Sigmoid colon (tissue), 7 donors: Measurements from ENCODE around the gene MUL1. TPM values are rescaled to one million over a fixed set of nuclear protein-coding genes. Genes with fewer than 3 reads are reported as not detected.

ENCODE experiments used
- DNase-seq: peaks from one replicate; pipeline ENCODE4 v3.0.0-alpha.2; 2019
- H3K27ac ChIP-seq, 4 donors: fragments of 200-600 bp; sonication (generic); one replicate each; pipeline ENCODE4 v1.5.1; 2016 to 2019; ENCODE audit warnings: mild to moderate bottlenecking in 1 of 4
- H3K27me3 ChIP-seq, 3 donors: fragments of 200-600 bp; sonication (generic); one replicate each; pipeline ENCODE4 v1.5.1; 2019; ENCODE audit warnings: mild to moderate bottlenecking in 1 of 3
- H3K36me3 ChIP-seq, 4 donors: fragments of 200-600 bp; sonication (generic); one replicate each; pipeline ENCODE4 v1.5.1; 2016 to 2019
- H3K4me1 ChIP-seq, 4 donors: fragments of 200-600 bp; sonication (generic); one replicate each; pipeline ENCODE4 v1.5.1; 2017 to 2019
- H3K4me3 ChIP-seq, 4 donors: fragments of 200-600 bp; sonication (generic); one replicate each; pipeline ENCODE4 v1.5.1; 2017 to 2019; ENCODE audit warnings: mild to moderate bottlenecking in 2 of 4, moderate library complexity in 1 of 4
- H3K9me3 ChIP-seq, 4 donors: fragments of 200-600 bp in 3 of 4; sonication (generic) in 3 of 4; one replicate each; pipeline versions ENCODE4 v1.5.1 to v1.6.1; 2013 to 2019
- EP300 ChIP-seq, 4 donors: sonication (generic); formaldehyde crosslinking; IDR thresholded peaks; one replicate each; pipeline ENCODE4 v1.6.1; 2017; ENCODE audit warnings: antibody characterized with exemption in 4 of 4
- POLR2A ChIP-seq, 2 donors: fragments of 450-650 bp; IDR thresholded peaks; one replicate each; pipeline ENCODE4 v1.6.1; 2016; ENCODE audit warnings: antibody characterized with exemption in 2 of 2, mild to moderate bottlenecking in 2 of 2, moderate library complexity in 2 of 2
- POLR2AphosphoS5 ChIP-seq, 4 donors: sonication (generic); formaldehyde crosslinking; IDR thresholded peaks; one replicate each; pipeline ENCODE4 v1.6.1; 2017; ENCODE audit warnings: antibody characterized with exemption in 4 of 4
- WGBS, 2 donors: extraction: QIAGEN DNeasy Blood & Tissue Kit; methylation state at CpG; one replicate each; pipeline ENCODE4 v1.1.7; 2013; 5-methylcytosine and 5-hydroxymethylcytosine counted together
- intact Hi-C: fragments of 100-400 bp; cut with DNase I; formaldehyde crosslinking; loops from one replicate; pipeline ENCODE4 v1.15.1; 2023
- polyA plus RNA-seq, 3 donors: library from polyadenylated mRNA; stranded (reverse); fragments of 200-250 nt; gene quantifications; one replicate each; pipeline ENCODE4 v1.2.3, GENCODE V29; 2013
- total RNA-seq, 4 donors: library from RNA; depleted of rRNA; stranded (reverse); fragments of >200 nt; gene quantifications; one replicate each; pipeline ENCODE4 v1.1.0, GENCODE V29; 2016
- TF ChIP-seq, protein P1 (sequence below), 4 experiments: fragments of 450-650 bp in 3 of 4; fragments of 200-600 bp in 1 of 4; IDR thresholded peaks; one replicate each; pipeline ENCODE4 v1.5.1; 2016 to 2019; ENCODE audit warnings: antibody characterized with exemption in 4 of 4, mild to moderate bottlenecking in 3 of 4, moderate library complexity in 2 of 4
- donor health status: healthy with polysubstance abuse.
- donor health status: Bipolar disorder and iron deficiency.
- donor health status: healthy.

Gene MUL1
- total and polyA plus RNA-seq, 7 donors = 4.8 to 34.1 (median 30.3) TPM

DNA sequence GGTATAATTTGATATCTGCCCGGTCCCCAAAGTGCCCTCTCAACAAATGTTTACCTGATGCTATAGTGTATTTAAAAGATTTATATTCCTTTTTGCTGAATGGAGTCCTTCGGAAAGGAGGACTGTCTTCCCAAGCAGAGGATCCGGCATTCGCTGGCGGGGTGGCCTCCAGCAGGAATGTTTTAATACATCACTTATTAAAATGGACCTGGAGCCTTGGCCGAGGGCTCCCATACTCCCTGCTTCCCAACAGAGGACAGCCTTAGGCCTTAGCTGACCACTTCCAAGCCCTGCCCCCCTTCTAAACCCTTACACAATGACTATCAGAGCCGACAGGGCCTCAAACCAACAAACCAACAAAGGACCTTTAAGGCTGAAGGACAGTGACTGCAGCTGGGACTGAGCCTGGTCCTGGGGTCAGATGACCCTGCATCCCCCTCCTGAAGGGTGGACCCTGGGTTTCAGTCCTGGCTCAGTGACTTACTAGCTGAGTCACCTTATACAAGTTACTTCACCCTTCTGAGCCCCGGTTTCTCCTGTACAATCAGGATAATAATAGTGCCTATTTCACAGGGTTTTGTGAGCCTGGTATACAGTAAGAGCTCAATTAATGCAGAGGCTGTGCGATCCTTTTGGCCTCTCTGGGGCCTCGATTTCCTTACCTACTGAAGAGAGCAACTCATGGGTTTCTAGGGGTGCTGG is 27.6 kb downstream of the MUL1 start:
- H3K27me3 ChIP-seq = peaks cover 0 to 6% (median 0%) of the 10 kb centered on the region in 3 donors
- no peaks in the 10 kb centered on the region for H3K9me3 ChIP-seq
- H3K4me1 ChIP-seq = peaks cover 0 to 72% (median 53%) of the 10 kb centered on the region in 4 donors
- WGBS, 2 donors = 18 to 57% methylated on average over 10 of the region's 10 CpGs
- peak overlapping the region in 2 of 4 donors; percentile 4 to 28 for H3K27ac ChIP-seq
- intact Hi-C loops = loop anchor here (10.0 kb wide), 3 partner anchors 376 to 506 kb away; partner anchors contain the start of genes PLA2G2A and PLA2G5
- no peak for TF ChIP-seq POLR2A (IDR thresholded peaks at IDR 0.05)
- no peaks in the 10 kb centered on the region for H3K36me3 ChIP-seq
- no peak for DNase-seq
- no peak overlapping the region for H3K4me3 ChIP-seq

DNA sequence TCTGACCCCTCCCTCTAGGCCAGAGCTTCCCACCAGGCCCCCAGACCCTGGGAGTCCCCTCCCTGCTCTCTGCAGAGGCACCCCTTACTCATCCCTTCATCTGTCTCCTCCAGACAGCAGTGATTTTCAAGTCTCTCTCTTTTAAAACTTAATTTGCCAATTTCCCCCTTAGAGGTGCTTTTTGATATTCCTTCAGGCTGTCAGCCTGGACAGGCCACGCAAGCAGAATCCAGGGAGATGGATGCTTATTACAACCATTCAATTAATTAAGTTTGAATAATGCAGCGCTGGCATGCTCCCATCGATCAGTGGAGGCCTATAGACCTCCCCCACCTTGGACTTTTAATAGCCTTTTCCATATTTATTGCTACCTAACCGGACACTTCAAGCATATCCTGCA is 28.1 kb downstream of the MUL1 start:
- no peaks in the 10 kb centered on the region for H3K9me3 ChIP-seq
- no peak overlapping the region for H3K4me3 ChIP-seq
- TF ChIP-seq POLR2A (IDR thresholded peaks at IDR 0.05) = no peak
- TF ChIP-seq EP300 (IDR thresholded peaks at IDR 0.05) = no peak
- TF ChIP-seq POLR2AphosphoS5 (IDR thresholded peaks at IDR 0.05) = no peak
- TF ChIP-seq, protein P1, sequence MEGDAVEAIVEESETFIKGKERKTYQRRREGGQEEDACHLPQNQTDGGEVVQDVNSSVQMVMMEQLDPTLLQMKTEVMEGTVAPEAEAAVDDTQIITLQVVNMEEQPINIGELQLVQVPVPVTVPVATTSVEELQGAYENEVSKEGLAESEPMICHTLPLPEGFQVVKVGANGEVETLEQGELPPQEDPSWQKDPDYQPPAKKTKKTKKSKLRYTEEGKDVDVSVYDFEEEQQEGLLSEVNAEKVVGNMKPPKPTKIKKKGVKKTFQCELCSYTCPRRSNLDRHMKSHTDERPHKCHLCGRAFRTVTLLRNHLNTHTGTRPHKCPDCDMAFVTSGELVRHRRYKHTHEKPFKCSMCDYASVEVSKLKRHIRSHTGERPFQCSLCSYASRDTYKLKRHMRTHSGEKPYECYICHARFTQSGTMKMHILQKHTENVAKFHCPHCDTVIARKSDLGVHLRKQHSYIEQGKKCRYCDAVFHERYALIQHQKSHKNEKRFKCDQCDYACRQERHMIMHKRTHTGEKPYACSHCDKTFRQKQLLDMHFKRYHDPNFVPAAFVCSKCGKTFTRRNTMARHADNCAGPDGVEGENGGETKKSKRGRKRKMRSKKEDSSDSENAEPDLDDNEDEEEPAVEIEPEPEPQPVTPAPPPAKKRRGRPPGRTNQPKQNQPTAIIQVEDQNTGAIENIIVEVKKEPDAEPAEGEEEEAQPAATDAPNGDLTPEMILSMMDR (IDR thresholded peaks at IDR 0.05) = no peak
- peaks cover 0 to 6% (median 0%) of the 10 kb centered on the region in 3 donors for H3K27me3 ChIP-seq
- whole genome bisulfite sequencing, 2 donors = 42 to 82% methylated on average over 4 of the region's 4 CpGs
- DNase-seq = no peak
- no peaks in the 10 kb centered on the region for H3K36me3 ChIP-seq
- intact Hi-C loops = loop anchor here (10.0 kb wide), 3 partner anchors 375 to 505 kb away; partner anchors contain the start of genes PLA2G2A and PLA2G5
- peaks cover 0 to 70% (median 53%) of the 10 kb centered on the region in 4 donors for H3K4me1 ChIP-seq
- H3K27ac ChIP-seq = no peak overlapping the region

DNA sequence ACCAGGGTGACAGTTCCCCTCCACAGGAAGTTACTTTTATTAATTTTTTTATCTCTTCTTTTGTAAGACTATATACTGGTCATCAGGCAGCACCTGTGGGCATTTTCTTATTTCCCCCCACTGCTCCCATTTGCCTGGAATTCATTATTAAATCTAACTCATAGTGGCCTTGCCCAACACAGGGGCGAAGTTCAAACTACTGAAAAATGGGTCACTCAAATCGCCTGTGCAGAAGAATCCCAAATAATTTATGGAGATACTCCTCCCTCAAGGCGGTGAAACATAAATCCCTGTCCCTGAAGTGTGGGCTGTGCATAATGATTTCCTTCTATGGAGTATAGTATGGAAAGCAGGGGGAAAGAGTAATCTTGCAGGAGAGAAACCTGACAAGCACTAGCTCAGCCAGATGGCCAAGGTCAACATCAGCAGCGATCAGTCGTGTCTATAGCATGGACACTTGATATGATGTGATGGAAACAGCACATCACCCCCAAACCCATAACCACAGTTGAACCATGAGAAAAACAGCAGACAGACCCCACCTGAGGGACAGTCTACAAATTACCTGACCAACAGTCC is 29.8 kb downstream of the MUL1 start:
- Histone ChIP-seq H3K27ac (peak overlapping the region in 3 of 4 donors; percentile 61 to 70 (median 65)), H3K4me3 (no peak overlapping the region), H3K4me1 (peaks cover 0 to 53% (median 43%) of the 10 kb centered on the region in 4 donors), H3K36me3 (no peaks in the 10 kb centered on the region), H3K27me3 (peaks cover 0 to 6% (median 0%) of the 10 kb centered on the region in 3 donors), H3K9me3 (no peaks in the 10 kb centered on the region)
- intact Hi-C loops = no loop called here
- WGBS, 2 donors = 50 to 66% methylated on average over 5 of the region's 5 CpGs
- no peak for DNase-seq
- TF ChIP-seq, protein P1 (IDR thresholded peaks at IDR 0.05) = no peak
- TF ChIP-seq POLR2A (IDR thresholded peaks at IDR 0.05) (no peak), POLR2AphosphoS5 (IDR thresholded peaks at IDR 0.05) (no peak), EP300 (IDR thresholded peaks at IDR 0.05) (no peak)

DNA sequence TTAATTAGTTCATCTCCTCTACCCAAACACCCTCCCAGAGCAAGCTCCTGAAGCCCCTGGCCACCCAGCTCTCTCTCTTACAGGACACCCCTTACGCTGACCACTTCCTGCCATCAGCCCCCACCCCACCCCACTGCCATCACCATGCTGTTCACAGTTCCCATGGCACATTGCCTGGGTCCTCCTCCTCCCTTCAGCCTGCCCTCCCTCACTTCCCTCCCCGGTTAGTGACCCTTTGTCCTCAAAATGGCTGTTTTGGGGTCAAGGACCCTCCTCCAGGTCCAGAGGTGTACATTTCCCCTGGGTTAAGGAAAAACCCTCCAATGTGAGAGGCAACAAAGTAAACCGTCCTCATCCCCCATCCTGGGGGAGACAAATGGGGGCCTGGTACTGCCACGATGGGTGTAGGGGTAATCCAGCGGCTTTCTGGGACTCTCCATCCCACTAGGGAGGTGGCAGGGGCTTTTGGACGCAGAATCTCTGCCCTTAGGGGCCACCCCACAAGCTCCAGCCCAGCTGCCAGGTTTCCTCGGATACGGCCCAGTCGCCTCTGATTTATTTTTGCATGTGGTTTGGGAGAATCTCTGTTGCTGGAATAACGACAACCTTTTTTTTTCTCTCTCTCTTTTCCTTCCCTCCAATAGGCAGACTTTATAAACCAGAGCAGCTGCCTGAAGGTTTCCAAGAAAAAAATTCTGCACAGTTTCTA is 30.4 kb downstream of the MUL1 start:
- Histone ChIP-seq H3K9me3 (no peaks in the 10 kb centered on the region), H3K27ac (peak overlapping the region in 3 of 4 donors; percentile 61 to 70 (median 65)), H3K4me3 (no peak overlapping the region), H3K4me1 (peaks cover 0 to 46% (median 40%) of the 10 kb centered on the region in 4 donors), H3K36me3 (no peaks in the 10 kb centered on the region), H3K27me3 (peaks cover 0 to 6% (median 0%) of the 10 kb centered on the region in 3 donors)
- intact Hi-C loops = no loop called here
- WGBS, 2 donors = 49% methylated on average over 10 of the region's 10 CpGs
- TF ChIP-seq POLR2A (IDR thresholded peaks at IDR 0.05) (no peak), POLR2AphosphoS5 (IDR thresholded peaks at IDR 0.05) (peak in 2 of 4 donors; percentile 27 to 43)
- DNase-seq = peak; percentile 75

DNA sequence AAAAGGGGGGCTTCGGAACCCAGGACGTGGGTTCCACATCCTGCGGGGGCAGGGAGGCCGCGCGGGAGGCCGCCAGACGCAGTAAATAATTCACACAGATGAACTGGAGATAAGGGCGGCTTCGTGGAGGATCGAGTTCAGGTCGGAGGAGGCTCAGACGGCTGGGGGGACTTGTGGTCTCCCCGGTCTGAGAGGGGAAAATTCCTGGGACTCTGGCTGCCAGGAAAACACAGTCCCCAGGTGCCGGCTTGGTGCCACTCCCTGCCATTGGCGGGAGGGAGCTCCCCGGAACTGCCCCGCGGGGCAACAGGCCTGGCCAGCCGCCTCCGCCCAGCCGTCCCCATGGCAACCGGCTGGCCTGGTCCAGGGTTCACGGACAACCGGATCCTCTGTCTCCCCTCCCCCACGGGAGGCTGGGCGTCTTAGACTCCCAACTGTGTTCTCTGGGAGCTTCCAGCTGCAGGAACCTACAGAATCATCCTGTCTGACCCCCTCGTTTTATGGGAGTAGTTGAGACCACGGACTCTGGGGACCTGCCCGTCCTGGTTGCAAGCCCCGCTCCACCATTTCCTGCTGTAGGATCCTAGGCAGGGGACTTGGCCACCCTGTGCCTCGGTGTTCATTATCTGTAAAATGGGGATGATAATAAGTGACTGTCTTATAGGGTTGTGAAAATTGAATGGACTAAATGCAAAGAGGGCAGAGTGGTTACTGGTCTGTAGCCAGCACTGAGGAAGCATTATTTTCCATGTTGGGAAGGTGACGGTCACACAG is 31.5 kb downstream of the MUL1 start:
- H3K27me3 ChIP-seq = peaks cover 0 to 6% (median 0%) of the 10 kb centered on the region in 3 donors
- 5 to 12% methylated on average over 33 of the region's 33 CpGs for WGBS, 2 donors

More for the DNA sequence above, 31.5 kb downstream of the MUL1 start:
- intact Hi-C loops = no loop called here
- no peak for DNase-seq
- no peaks in the 10 kb centered on the region for H3K9me3 ChIP-seq
- no peaks in the 10 kb centered on the region for H3K36me3 ChIP-seq
- H3K27ac ChIP-seq = peak overlapping the region in 2 of 4 donors; percentile 30 to 70
- TF ChIP-seq, protein P1 (IDR thresholded peaks at IDR 0.05) = no peak
- TF ChIP-seq POLR2A (IDR thresholded peaks at IDR 0.05) (peak in 1 of 2 donors; percentile 31), EP300 (IDR thresholded peaks at IDR 0.05) (no peak)
- peaks cover 0 to 36% (median 30%) of the 10 kb centered on the region in 4 donors for H3K4me1 ChIP-seq
- H3K4me3 ChIP-seq = no peak overlapping the region
